Amniotic epithelial cell (primary cell): ENCODE measurements around the gene FOXC1.

Experiments
- DNase-seq: peaks from one replicate; pipeline ENCODE4 v3.0.0-alpha.2; 2010; ENCODE audit warnings: low read depth

Gene FOXC1

DNA sequence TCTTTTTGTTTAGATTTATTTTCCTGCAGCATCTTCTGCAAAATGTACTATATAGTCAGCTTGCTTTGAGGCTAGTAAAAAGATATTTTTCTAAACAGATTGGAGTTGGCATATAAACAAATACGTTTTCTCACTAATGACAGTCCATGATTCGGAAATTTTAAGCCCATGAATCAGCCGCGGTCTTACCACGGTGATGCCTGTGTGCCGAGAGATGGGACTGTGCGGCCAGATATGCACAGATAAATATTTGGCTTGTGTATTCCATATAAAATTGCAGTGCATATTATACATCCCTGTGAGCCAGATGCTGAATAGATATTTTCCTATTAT is 3.2 kb downstream of the FOXC1 start:
- DNase-seq: no peak

DNA sequence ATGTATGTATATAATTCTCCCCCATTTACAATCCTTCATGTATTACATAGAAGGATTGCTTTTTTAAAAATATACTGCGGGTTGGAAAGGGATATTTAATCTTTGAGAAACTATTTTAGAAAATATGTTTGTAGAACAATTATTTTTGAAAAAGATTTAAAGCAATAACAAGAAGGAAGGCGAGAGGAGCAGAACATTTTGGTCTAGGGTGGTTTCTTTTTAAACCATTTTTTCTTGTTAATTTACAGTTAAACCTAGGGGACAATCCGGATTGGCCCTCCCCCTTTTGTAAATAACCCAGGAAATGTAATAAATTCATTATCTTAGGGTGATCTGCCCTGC is 3.6 kb downstream of the FOXC1 start:
- no peak for DNase-seq

DNA sequence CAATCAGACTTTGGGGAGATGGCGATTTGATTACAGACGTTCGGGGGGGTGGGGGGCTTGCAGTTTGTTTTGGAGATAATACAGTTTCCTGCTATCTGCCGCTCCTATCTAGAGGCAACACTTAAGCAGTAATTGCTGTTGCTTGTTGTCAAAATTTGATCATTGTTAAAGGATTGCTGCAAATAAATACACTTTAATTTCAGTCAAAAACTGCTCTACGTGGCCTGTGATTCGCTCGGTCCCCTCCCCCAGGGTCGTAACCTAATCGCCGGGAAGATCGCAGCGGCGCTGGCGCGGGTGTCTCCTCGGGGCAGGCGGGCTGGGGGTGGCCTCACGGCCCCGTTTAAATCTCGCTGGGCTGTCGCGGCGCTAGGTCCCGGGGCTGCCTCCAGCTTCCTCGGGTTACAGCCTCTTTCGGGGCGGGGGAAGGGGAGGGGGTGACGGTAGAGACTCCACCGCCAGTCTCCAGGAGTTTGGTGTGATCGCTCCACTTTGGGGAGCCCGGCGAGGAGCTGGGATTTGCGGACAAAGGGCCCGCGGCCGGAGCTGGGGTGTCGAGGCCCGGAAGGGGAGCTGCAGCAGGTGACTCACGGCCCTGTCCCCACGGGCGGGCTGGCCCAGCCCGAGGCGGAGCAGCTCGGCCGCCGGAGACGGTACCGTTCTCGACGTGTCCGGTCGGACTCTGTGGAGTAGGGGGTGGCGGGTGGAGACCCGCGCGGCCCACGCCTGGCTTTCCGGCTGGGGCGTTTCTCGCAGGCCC is 4.2 kb downstream of the FOXC1 start:
- no peak for DNase-seq

DNA sequence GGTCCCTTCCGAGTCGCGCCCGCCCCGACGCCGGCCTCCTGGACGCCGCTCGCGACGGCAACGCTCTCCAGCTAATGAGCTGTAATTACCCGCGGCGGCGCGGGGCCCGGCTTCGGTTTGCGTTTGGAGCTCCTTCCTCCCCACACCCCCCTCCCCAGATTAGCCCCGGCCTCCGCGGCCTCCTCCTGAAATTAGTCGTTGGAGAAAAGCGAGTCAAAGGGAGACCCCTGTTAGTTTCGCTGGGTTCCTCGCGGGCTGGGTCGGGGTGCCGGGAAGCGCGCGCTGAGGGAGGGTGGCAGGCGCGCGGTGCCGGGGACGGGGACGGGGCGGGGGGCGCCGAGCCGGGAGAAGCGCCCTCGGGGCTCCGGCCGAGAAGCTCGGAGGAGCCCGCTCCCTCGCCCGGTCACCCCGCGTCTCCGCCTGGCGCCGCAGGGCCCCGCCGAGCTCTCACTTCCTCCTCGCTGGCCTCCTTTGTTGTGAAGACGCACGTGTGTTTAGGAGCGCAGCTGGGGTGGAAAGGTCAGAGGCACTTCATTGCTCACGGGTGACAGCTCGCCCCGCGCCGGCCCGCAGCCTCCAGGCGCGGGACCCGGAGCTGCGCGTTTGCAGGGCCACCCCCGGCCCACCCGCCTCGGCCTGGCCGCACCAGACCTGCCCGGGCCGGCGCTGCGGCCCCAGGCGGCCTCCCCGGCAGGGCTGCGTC is 4.9 kb downstream of the FOXC1 start:
- DNase-seq: no peak

DNA sequence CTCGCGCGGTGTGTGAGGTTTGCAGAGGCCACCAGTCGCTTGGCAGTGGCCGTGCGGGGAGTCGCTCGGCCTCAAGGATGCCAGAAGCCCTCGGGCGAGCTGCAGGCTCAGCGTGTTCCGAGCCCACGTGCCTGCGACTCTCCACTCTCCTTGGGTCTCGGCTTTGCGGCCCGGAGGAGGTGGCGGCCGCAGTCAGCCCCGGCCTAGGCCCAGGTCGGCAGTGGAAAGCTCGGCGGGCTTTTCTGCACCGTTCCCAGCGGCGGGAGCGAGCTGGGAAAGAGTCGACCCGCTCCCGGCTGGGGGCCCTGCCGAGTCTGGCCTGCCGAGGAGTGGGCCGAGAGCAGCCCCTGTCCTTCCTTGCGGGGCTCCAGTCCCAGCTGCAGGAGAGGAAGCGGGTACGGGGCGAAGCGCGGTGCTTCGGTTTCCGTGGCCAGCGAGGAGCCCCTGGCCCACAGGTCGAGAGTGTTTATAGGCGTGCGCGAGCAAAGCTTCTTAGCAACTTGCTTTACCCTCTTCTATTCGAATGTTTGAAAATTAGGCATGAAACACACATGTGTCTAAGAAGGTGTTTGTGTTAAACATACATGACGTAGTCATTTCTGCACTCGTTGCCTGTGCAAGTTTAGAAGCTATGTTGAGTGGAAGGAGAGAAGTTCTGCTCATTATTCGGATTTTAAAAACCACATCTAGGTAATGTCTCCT is 5.6 kb downstream of the FOXC1 start:
- no peak for DNase-seq

DNA sequence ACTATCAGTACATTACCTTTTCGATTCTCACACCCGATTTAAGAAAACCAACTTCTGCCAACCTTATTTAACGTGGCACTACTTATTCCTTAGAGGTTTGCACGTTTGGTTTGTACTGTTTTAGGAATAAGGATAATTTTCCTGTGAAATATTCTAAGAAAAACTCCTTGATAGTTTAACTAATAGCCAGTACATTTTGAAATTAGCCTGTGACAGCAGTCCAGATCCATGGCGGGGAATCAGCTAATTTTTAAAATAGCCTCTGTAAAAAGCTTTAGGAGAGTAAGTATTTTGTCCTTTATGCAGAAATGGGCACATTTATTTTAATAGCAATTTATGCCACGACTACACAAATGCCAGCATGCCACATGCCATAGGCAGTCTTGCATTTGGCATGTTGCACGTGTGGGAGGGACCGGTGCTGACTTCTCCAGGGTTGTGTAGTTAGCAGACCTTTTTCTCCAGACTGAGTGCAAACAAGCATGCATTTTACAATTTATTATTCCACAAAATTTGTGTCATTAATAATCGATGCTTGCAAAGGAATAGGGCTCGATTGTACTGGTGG is 6.2 kb downstream of the FOXC1 start:
- no peak for DNase-seq

DNA sequence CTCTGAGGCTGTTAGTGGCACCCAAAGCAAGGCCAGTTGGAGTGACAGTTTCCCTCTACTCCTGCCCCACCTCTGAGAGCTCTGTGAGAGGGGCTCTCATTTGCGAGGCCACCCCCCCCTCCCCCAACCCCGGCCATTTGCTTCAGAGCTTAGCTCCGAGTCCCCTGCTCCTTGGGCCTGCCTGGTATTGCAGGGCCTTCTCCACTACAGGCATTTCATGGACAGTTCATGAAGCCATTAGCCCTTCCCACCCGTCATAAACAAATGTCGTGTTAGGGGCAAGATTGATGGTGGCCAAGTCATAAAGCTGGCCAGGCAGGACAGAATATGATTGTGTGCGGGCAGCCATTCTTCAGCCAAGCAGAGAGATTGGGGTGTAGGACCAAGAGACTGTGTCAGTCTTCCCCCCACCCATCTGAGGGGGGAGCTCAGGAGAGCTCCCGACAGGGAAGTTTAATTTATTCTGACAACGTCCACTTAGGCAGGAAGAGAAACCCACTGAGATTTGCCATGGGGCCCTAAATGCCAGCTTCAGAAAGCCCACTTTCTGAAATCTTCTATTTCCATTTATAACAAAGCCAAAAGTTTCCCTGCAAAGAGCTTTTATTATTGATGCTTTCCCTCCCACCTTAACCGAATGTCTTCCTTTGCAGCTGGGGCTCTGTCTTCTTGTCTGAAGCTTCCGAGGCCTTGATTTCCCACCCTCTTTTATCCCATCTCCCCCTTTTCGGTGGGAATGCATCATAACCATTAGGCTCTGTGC is 7.2 kb downstream of the FOXC1 start:
- DNase-seq: no peak

GRCh38 chr6:1617466-1618310 is 8.0 kb downstream of the FOXC1 start:
- DNase-seq: no peak

- no peak for DNase-seq
Measured at GRCh38 chr6:1618311-1619097, 8.8 kb downstream of the FOXC1 start.

DNA sequence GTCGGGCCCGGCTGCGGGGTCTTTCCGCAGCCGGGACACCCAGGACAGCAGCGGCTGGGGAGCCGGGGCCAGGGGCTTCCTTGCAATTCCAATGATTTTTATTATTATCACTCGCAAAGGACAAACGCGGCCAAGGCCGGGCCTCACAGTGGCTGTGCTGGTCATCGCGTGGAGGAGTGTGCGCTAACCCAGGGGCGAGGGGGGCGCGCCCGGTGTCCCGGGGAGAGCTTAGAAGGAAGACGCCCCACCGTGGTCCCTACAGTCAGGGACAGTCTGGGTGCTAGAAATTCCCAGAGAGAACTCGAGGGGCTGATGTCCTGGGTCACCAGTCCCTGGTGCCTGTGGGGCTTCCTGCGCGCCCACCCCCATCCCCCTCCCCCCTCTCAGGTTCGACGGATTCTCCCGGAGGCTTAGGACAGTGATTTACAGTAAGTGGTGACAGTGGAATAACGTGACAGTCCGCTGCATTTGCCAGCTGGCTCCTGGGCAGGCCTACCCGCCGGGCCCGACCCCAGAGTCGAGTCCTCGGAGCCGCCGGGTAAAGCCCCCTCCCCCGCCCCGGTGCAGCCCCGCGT is 9.5 kb downstream of the FOXC1 start:
- no peak for DNase-seq

DNA sequence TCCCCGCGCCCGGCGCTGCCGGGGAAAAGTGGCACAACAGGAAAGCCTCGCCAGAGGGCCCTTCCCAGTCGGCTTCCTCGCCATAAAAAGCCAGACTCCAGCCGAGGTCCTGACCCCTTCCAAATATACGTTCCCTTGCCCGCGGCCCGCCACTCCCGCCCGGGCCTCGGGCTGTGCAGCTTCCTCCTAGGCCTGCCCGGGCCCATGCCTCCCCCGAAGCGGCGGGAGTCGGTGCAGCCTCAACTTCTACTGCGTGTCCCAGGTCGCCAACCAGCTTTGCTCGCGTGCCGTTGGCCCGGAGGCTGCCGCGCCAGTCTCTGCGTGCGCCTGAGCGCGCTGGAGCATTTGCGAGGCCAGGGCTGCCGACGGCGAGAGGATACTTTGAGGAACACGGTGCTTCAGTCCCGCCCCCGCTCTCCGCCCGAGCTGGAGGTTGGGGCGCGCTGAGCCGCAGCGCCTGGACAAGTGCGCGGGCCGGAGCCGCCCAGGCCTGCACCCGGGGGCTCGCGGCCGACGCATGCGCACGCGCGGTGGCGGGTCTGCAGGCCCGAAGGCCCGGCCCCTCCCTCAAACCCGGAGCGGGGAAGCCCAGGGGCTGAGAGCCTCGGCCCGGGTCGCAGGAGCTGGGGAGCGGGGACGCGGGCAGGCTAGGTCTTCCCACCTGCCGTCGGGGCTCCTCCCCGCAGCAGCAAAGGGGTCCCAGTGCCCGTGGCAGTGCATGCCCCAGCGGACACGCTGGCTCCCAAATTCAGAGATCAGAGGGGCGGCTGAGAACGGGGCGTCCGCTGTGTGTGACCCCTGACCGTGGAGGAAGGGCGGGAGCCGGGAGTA is 10.2 kb downstream of the FOXC1 start:
- DNase-seq: no peak

- DNase-seq: no peak
Measured at GRCh38 chr6:1620504-1621069, 10.9 kb downstream of the FOXC1 start.

- DNase-seq: no peak
Measured at GRCh38 chr6:1621070-1621701, 11.5 kb downstream of the FOXC1 start.

DNA sequence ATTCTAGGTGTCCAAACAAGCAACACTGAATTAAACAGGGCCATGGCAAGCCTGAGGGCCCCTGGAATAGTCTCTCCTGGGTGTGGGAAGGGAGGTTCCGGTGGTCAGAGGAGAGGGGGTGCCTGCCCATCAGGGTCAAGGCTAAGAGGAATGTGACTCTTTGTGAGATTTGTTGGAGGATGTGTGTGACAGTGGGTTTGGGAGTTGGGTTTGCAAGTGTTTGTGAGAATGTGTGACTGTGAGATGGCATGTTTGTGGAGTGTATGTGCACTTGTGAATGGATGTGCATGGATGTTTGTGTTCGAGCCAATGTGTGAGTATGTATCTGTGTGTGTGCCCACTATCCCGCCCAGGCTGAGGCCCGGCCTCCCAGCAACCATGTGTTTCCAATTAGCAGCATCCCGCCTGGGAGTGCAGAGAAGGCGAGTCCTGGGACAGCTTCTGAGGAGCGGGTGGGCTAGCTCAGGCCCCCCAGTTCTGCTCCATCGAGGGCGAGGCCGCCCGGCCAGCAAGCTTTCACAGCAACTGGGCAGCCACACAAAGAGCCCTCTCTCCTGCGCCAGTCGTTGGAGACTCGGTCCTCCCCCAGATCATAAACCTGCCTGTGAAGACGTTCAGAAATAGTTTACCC is 12.6 kb downstream of the FOXC1 start:
- no peak for DNase-seq

DNA sequence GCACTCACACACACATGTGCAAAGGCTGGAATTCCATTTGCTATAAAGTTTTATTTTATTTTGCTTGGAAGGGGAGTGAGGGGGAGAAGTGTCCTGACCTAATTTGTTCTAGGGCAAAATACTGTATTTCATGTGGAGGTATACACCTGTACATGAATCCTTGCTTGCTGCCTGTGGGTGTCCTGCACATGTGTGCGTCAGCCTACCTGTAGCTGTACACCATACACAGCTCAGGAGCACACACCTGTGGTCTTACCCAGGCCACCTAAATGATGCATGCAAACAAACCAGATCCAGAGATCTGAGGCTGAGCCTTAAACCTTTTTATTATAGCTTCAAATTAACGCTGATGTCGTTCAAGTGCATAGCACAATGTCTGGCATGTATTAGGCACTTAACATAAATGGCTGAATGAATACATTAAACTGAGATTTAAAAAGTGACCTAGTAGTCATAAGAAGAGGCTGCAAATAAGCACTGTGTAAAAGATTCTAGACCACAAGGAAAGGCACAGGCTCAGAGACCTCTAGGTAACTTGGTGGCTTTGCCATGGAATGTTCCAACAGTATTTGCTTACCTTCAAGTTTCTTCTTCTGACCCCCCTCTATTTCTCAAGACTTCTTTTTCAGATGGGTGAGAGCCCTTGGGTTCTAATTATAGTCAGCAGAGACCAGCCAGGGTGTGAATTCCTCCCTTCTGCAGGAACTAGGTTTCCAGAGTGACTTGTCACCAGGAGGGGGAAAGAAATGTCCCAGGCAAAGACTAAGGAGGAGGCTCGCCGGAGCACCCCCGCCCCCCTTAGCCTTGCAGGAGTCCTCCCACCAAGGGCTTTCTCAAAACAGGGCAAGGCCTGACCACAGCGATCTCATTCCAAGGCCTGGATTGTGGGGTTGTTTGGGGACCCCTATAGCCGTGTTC is 13.4 kb downstream of the FOXC1 start:
- DNase-seq: no peak

DNA sequence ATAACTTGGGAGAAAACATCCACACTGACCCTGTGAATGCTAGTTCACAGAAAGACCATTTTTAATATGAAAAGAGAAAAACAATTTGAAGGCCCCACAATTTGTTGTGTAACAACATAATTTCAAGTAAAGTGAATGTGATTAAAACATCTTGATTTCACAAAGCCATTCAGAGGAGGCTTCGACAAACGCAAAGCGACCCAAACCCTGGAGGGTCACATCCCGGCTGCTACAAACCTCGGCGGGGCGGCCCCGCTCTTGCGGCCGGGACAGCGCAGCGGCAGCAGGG is 14.0 kb downstream of the FOXC1 start:
- DNase-seq: no peak
